PC-3 (cell line): ENCODE data around the gene CNTN4.

Experiments used
- CTCF ChIP-seq: fragments of 300-600 bp; sonication (generic); conservative IDR thresholded peaks from 2 replicates; pipeline ENCODE4 v1.5.1; 2017; ENCODE audit warnings: antibody characterized with exemption, low read depth, mild to moderate bottlenecking, low read length
- EZH2 ChIP-seq: fragments of 300-600 bp; sonication (generic); IDR thresholded peaks from one replicate; pipeline ENCODE4 v1.6.1; 2017; ENCODE audit warnings: antibody characterized with exemption, mild to moderate bottlenecking, low read length; ENCODE audit not compliant: unreplicated experiment
- EZH2phosphoT487 ChIP-seq: fragments of 300-600 bp; sonication (generic); IDR thresholded peaks from 2 replicates; pipeline ENCODE4 v1.6.1; 2018; ENCODE audit warnings: mild to moderate bottlenecking, antibody characterized with exemption, low read length, borderline replicate concordance

GRCh38 chr3:2810723-2811122, 712.1 kb downstream of the CNTN4 start:
- TF ChIP-seq CTCF (no peak), EZH2 (no peak), EZH2phosphoT487 (no peak)
